GM19395 (cell line): ENCODE results near the gene ZIC2.

Experiments
- ATAC-seq: cut with Tn5 transposase; IDR thresholded peaks from one replicate; pipeline ENCODE4 v1.9.1; 2021; ENCODE audit warnings: mild to moderate bottlenecking, moderate library complexity; ENCODE audit not compliant: unreplicated experiment

Gene ZIC2

DNA sequence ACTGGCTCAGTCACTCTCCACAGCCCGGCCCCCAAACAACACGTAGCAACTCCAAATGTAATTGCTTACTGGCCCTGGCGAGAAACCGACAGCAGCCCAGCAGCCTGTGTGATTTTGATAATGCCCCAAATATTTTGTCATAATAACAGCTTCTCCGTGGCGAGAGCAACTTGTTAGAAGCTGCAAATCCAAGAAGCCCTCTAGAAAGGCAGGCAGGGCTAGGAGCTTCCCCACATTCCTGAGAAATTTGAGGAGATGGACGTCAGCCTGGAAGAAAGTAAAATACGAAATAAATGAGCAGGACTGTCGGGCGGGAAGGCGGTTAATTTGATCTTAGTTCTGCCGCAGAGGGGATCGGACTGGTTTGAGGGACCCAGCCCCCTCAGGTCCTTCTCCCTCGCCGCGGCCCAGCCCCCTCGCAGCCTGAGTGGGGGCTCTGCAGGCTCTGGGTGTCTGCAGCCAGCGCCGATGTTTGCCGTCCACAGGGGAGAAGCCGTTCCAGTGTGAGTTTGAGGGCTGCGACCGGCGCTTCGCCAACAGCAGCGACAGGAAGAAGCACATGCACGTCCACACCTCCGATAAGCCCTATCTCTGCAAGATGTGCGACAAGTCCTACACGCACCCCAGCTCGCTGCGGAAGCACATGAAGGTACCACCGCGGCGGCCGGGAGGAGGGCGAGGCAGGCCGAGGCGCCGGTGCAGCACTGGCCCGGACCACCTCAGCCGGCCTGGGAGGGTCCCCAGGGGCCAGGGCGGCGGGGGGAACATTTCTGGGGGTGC is 3.1 kb downstream of the ZIC2 start:
- ATAC-seq = no peak

DNA sequence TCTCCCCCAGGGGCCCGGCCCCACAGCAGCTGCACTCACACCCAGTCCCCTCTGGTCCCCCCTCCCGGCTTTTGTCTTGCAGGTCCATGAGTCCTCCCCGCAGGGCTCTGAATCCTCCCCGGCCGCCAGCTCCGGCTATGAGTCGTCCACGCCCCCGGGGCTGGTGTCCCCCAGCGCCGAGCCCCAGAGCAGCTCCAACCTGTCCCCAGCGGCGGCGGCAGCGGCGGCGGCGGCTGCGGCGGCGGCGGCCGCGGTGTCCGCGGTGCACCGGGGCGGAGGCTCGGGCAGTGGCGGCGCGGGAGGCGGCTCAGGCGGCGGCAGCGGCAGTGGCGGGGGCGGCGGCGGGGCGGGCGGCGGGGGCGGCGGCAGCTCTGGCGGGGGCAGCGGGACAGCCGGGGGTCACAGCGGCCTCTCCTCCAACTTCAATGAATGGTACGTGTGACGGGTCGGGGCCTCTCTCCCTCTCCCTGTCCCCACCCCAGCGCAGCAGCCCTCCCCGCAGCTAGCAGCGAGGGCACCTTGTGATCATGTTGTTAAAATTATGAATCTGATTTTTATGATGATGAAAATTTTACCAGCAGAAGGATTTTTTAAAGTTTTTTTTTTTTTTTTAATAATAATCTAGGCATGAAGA is 3.8 kb downstream of the ZIC2 start:
- no peak for ATAC-seq

- no peak for ATAC-seq
These were observed 4.4 kb downstream of the ZIC2 start for GRCh38 chr13:99985886-99986527.

GRCh38 chr13:99986741-99987140 is 5.2 kb downstream of the ZIC2 start:
- no peak for ATAC-seq

GRCh38 chr13:99987154-99988019 is 5.8 kb downstream of the ZIC2 start:
- no peak for ATAC-seq

- no peak for ATAC-seq
These were observed 7.1 kb downstream of the ZIC2 start for GRCh38 chr13:99988529-99989275.

- ATAC-seq = no peak
These were observed 7.9 kb downstream of the ZIC2 start for GRCh38 chr13:99989276-99990125.

- no peak for ATAC-seq
These were observed 8.8 kb downstream of the ZIC2 start for GRCh38 chr13:99990126-99990977.

DNA sequence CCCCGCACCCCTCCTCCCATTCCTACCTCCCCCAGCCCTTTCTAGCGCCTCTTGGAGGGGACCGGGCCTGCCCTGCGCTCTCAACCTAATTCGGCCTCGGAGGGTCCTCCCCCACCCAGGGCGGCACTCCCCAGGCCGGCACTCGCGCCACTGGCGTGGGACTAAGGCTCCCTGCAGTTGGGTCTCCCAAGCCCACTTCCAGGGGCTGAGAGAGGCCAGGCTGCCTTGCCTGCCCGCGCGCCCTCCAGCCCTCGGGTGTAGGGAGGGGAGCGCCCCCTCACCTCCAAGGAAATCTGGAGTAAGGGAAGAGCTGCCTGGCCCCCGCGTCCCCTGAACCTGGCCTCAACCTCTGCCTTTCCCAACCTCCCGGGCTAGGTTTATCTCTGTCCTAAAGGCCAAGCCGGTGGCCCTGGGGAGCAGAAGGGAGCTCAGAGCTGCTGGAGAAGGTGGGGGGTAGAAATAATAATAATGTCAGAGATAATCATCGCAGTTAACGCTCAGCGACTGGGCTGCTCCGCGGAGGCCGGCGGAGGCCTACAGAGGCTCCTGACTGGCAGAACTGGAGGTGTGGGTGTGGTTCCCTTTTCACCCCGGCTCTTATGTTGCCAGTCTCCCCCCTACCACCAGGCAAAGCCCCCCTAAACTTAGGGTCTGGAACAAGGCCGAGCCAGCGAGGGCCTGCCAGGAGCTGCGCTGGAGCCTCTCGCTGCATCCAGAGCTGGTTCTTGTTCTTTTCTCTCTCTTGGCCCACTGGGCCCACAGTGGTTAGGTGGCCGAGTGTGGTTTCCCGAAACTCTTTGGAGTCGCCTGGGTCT is 9.6 kb downstream of the ZIC2 start:
- ATAC-seq = no peak

DNA sequence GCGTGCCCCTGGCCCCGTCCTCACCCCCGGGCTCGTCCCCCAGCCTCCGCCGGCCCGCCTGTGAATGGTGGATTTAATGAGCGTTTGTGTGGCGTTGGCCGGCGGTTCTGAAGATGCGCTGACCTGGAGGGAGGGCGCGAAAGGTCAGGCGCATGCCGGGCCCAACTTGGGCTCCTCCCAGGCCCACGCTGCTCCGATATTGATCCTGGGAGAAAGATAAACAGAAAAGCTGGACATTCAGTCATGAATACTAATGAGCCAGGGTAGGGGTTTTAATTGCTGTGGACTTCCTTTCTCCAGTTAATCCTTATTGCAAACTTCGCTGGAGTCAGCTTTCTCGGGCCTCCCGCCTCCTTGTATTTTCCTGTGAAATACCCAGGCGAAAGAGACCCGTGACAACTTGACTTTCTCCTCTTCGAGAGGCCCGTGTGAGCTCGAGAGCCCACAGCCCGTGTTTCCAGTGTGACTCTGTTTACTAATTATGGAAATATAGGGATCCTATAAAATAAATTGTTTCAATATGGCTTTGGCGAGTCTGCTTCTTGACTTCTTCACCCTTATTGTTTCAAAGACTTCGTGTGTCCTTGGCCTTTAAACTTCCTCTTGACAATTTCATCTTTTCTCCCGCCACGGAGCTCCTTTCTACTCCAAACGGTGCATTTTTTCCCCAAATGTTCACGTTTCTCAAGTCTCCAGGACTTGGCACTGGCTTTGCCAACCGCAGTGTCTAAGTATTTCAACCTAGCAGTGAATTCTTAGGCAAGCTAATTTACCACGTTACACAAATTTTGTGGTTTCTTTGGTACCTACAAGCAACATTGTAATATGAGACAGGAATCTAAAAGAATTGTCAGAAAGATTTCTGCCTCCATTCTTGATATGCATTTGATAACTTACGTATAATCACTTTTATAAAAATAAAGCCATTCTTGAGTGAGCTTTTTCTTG is 10.5 kb downstream of the ZIC2 start:
- no peak for ATAC-seq

DNA sequence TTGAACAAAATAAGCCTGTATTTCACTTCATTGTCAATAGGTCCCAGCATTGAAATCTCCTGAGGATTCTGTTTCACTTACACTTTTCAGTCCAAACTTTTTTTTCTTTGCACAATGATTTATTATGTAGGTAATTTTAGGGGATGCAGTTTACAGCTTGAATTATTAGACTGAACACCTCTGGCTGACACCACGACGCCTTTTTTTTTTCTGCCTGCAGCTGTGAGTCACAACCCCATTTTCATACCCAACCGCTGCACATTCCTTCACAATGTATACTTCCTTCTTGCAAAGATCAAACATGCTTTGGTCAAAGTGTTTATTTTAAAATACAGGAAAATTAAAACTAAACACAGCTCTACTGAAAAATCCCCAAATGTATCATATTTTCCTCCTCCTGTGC is 11.4 kb downstream of the ZIC2 start:
- no peak for ATAC-seq

DNA sequence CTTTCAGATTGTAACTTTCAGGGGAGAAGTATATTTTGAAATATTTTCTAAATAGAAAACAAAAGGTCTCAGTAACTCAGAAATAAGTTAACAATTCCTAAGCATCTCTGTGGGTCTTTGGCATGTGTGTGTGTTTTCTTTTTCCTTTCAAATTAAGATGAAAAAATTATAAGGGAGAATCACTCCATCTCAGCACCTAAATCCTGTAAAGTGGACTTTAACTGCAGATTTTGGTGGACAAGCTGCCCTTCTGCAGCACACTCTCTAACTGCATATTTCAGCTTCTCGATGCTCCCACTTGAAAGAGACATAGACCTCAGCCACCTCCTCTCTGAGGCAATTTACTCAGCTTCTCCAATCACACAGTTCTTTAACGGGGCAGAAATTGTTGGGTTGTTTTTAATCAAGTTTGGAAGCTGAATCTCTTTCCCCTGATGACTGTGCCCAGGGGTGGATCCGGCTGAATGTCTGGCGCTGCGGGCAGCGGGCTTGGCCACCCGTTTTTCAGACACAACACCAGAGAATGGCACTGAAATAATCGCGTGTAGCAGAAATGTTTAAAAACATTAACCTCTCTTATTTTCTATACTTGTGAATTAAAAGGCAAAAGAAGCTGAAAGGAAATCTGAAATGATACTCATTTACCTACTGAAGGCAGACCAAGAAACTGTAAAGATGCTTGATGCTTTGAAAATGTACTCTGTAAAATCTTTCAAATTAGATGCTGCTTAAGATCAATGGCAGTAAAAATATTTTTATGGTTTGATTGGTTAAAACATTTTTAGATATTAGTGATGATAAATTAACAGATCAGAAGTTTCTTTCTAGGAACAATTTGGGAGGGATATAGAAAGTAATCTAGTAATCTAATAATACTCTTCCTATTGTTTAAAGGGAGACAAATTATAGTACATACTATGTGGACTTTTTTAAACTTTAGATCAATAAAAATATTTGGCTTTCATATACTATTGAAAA is 12.4 kb downstream of the ZIC2 start:
- no peak for ATAC-seq

GRCh38 chr13:99994638-99995020 is 13.0 kb downstream of the ZIC2 start:
- ATAC-seq = no peak

GRCh38 chr13:99995104-99995588 is 13.6 kb downstream of the ZIC2 start:
- ATAC-seq = no peak

GRCh38 chr13:99995589-99996380 is 14.2 kb downstream of the ZIC2 start:
- ATAC-seq = no peak
